Stimulated activated CD4-positive, alpha-beta T cell treated with anti-CD3 and anti-CD28 coated beads, Interleukin-15, amount 100 ng/mL, for 1 hour (primary cell): ENCODE results near the gene NEU4.
A peak's percentile ranks its signal among the peaks of the same experiment; 100 is the strongest.
"Not testable (repeated sequence)": the region's sequence is repeated elsewhere in the genome, so short reads cannot be mapped to it uniquely, and the experiment has no call there.

Experiments
- DNase-seq, 2 donors: peaks; one replicate each; pipeline ENCODE4 v3.0.0-alpha.2; 2020; ENCODE audit warnings: low read depth in 1 of 2, low spot score in 1 of 2

NEU4 gene, protein sequence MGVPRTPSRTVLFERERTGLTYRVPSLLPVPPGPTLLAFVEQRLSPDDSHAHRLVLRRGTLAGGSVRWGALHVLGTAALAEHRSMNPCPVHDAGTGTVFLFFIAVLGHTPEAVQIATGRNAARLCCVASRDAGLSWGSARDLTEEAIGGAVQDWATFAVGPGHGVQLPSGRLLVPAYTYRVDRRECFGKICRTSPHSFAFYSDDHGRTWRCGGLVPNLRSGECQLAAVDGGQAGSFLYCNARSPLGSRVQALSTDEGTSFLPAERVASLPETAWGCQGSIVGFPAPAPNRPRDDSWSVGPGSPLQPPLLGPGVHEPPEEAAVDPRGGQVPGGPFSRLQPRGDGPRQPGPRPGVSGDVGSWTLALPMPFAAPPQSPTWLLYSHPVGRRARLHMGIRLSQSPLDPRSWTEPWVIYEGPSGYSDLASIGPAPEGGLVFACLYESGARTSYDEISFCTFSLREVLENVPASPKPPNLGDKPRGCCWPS

DNA sequence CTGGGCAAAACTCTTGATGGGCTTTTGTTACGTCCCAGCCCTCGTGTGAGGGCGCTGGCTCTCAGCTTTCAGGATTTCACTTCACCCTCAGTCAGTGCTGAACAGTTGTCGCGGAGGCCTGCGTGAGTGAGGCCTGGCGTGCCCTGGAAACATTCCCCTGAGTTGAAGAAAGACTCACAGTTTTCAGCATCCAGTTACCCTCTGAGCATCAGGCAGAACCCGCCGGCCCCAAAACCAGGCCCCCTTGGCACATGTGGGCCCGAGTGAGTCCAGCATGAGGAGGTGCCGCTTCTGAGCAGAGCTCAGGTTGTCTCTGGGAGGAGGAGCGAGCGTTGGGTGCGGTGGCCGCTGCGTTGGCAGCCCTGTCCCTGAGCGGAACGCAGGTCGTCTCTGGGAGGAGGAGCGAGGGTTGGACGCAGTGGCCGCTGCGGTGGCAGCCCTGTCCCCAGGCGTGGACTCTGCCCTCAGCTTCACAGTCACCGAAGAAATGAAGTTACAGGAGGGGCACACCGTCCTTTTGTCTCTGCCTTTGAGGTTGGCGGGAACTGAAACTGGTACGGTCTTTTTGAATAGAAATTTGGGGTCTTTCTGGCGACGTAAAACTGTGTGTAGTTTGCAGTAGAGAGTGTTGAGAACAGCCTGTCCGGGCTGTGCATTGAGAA lies at the start of gene NEU4:
Gene NEU4, plus strand, starts transcription at position 473 of the 662 bp plus-strand sequence. CDS start 5,292 bp downstream, outside the sequence.
- no peak for DNase-seq

DNA sequence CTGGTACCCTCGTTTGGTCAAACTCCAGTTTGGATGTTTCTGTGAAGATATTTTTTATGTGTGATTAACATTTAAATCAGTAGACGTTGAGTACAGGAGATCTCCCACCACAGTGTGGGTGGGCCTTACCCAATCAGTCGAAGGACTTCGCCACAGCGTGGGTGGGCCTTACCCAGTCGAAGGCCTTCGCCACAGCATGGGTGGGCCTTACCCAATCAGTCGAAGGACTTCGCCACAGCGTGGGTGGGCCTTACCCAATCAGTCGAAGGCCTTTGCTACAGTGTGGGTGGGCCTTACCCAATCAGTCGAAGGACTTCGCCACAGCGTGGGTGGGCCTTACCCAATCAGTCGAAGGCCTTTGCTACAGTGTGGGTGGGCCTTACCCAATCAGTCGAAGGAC lies 49.1 kb upstream of the NEU4 start:
- DNase-seq, result not testable (repeated sequence)

DNA sequence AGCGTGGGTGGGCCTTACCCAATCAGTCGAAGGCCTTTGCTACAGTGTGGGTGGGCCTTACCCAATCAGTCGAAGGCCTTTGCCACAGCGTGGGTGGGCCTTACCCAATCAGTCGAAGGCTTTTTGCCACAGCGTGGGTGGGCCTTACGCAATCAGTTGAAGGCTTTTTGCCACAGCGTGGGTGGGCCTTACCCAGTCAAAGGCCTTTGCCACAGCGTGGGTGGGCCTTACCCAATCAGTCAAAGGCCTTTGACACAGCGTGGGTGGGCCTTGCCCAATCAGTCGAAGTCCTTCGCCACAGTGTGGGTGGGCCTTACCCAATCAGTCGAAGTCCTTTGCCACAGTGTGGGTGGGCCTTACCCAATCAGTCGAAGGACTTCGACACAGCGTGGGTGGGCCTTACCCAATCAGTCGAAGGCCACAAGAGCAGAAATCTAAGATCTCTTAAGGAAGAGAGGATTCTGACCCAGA lies 48.7 kb upstream of the NEU4 start:
- no peak for DNase-seq

DNA sequence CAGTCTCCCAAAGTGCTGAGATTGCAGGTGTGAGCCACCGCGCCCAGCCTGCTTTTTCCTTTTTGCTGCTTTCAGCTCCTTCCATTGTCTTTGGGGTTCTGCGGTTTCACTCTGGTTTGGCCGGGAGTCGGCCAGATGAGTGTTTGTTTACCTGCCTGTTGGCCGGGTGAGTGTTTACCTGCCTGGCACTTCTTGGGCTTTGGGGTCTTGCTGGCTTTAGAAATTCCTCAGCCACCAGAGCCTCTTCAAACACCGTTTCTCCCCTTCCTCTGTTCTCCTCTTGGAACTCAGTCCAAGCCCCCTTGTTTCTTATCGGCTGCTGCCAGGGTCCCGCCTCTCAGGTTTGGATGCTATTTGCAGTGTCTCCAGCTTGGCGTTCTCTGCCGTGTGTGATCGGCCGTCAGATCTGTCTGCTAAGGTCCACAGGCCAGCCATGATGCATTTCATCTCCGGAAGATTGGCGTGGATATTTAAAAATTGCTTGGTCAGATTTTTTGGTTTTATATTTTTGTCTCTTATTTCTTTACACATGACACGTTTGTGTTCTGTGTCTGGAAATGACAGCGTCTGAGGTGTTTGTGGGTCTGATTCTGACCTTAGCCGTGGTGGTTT lies 46.6 kb upstream of the NEU4 start:
- DNase-seq, result no peak

DNA sequence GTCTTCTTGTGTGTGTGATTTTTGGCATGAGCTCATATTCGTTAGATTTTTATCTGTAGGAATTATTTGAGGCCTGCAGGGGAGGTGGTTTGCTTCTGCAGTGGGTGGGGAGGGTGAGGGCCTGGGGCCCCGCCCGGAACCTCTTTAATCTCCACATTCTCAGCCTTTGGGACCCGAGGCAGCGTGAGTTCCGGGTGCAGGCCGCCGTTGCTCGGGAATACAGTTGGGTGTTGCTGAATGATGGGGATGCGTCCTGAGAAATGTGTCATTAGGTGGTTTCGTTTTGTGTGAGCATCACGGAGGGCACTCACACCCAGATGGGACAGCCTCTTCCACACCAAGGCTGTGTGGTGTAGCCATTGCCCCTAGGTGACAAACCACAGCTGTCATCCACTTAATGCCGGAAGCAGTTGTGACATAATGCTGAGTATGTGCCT lies 46.0 kb upstream of the NEU4 start:
- peak in 1 of 2 donors; percentile 32 for DNase-seq

DNA sequence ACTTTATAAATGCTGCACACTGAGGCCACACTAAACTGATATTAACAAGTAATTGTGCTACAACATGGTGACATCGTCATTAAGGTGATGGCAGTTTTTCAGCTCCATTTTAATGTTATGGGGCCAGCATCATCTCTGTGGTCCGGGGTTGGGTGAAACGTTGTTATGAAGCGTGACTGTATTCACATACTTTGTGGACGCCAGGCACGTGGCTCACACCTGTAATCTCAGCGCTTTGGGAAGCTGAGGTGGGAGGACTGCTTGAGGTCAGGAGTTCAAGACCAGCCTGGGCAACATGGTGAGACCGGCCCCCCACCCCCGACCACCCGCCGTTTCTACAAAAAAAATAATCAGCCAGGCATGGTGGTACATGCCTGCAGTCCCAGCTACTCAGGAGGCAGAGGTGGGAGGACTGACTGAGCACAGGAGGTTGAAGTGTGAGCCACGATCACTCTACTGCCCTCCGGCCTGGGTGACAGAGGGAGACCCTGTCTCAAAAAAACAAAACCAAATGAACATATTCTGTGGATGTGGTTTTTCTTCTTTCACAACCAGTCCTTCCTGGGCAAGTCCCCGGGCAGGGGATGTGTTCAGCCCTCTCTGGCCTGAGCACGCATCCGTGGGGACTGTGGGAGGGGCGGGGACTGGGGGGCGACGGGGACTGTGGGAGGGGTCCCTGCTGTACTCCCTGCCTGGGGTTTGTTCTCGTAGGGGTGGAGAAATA lies 45.3 kb upstream of the NEU4 start:
- DNase-seq, result no peak

DNA sequence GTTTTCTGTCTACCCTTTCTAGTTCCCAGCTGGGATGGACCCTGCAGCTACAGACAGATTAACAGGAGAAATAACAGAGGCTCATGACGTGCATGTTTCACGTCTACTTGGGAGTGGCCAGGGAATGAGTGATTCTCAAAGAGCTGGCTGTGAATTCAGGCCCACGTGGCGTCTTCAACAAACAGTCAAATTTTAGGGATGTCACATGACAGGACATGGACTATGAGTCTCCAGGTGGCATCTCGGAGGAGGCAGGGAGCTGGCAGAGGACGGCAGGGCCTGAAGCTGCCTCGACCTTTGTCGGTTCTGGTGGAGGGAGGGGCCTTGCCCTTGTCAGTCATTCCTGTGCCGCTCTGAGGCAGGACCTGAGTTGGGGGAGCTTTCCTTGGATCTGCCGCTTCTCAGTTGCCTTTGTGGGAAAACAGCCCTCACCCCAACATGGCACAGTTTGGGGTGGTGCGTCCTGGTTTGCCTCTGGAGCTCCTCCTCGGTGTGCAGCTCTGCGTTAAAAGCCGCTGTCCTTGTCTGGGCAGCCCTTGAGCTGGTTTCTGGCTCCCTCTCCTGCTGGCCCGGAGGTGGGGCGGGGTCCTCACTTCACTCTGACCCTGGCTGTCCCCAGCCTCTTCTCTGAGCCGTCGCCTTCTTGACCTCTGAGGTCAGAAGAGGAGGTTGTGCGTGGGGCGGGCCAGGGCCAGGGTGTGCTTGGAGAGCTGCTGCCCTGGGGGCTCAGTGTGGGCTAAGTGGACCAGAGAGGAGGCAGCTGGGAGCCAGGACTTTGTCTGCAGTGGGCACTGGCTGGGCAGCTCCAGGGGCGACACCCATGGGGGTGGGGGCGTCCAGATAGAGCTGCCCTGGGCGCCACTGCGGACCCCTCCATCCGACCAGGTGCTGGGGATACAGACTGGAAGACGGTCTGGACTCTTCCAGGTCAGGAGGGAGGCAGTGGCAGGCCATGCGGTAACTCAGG lies 44.4 kb upstream of the NEU4 start:
- no peak for DNase-seq

DNA sequence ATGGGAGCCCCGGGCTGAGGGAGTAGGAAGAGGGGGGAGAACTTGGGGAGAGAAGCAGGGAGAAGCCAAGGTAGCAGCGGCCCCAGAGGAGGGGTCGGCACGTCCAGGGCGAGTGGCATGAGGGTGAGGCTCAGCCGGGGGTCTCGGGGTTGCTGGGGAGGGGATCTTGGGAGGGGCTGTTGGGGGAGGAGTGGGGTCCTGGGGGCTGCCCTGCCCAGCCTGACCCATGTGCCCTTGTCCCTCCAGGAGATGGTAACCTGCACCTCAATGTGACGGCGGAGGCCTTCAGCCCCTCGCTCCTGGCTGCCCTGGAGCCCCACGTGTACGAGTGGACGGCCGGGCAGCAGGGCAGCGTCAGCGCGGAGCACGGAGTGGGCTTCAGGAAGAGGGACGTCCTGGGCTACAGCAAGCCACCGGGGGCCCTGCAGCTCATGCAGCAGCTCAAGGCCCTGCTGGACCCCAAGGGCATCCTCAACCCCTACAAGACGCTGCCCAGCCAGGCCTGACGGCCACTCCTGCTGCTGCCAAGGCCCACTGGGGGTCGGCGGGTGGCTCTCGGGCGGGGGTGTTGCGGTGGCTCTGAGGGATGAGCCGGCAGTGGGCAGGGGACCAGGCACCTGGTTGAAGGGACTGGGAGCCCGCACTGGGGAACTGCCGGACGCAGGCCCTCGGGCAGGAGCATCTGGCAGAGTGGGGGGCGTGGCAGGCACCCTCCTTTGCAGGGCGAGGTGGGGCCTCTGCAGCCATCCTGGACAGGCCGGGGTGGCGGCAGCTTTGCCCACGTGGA lies 41.3 kb upstream of the NEU4 start:
- no peak for DNase-seq

DNA sequence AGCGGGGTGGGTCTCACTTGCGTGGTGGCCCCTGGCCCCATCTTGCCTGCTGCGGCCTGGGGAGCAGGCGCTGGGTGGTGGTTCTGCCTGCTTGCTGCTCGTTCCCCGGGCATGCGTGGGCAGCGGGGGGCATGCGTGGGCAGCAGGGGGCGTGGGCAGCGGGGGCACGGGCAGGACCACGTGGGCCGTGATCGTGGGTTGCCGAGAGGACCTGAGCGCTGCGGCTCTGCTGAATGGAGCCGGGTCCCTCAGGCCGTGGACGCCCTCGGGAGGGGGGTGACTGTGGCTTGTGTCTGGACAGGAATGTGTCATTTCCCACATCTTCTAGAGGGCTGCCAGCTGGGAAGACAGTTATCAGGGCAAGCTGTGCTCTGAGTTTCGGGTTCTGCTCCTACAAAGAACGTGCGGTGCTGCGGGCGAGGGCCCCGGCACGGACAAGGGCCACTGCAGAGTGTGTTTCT lies 40.7 kb upstream of the NEU4 start:
- no peak for DNase-seq

DNA sequence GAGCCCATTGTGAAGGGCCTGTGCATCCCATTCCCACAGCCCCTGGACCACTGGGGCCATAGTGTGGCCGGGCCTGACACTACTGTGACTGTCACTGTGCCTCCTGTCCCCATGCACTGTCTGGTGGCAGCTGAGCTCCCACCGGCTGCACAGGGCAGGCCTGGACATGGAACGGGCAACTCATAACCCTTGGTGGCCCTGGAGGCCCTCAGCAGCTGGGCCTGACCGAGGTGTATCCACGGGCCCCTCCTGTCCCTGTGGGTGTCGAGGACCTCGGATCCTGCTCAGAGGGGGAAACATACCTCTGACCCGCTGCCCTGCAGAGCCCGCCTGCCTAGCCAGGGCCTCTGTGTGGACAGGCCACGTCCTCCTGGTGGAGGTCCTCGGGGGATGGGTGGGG lies 40.1 kb upstream of the NEU4 start:
- DNase-seq, result no peak

DNA sequence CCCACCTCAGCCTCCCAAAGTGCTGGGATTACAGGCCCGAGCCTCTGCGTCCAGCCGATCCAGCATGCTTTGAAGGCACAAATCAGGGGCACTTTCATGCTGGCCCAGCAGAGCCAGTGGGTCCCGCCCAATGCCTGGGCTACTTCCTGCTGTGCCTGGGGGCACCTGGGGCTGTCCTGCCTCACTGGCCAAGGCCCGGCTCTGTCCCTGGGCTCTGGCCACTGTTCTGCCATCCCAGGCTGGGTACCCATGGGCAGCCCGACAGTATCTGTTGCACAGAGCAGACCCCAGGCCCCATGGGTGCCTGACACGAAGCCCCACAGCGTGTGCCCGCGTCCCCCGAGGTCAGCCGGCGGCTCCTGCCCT lies 39.2 kb upstream of the NEU4 start:
- DNase-seq, result no peak

DNA sequence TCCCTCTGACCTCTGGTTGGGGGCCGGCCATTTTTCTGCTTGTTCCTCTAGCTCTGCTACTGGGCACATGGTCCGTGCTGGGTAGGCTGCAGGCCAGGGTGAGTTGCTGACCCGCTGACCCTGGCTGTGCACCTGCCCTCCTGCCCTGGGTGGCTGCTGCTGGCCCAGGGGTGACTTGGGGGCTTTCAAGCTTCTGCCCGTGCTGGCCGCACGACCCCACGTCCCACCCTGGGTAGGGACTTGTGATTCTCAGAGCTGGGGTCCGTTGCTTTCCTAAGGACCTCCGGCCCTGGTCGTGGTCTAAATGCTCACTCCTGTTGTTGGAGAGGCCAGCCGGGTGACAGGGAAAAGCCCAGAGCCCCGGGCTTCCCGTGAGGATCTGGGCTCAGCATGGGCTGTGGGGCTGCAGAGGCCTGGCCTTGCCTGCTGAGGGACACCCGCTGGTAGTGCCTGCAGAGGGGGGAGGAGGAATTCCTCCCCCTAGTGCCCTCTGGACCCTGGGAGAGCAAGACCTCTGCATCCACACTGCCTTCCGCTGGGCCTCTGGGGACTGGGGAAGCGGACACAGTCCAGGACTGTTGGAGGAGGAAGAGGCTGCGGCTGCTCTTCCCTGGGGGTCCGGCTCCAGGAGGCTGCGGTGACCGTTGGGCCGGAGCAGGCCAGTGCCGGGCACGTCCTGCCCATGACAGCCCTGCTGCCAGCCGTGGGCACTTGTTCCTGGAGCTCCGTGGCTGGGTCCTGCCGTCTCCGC lies 38.6 kb upstream of the NEU4 start:
- DNase-seq, result no peak

DNA sequence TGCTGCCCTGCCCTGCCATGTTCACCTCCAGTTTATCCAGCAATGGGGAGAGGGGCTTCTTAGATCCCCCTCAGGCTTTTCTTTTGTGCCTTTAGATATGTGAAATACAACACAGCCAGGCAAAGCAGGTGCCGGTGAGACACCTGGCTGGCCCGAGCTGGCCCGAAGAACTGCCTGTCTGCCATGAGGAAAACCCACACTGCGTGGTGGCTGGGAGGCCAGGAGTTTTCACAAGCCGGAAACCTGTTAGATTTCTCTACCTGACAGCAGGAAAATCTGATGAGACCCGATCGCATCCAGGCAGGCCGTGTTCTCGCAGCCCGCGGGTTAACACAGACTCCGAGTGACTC lies 38.1 kb upstream of the NEU4 start:
- DNase-seq, result no peak

DNA sequence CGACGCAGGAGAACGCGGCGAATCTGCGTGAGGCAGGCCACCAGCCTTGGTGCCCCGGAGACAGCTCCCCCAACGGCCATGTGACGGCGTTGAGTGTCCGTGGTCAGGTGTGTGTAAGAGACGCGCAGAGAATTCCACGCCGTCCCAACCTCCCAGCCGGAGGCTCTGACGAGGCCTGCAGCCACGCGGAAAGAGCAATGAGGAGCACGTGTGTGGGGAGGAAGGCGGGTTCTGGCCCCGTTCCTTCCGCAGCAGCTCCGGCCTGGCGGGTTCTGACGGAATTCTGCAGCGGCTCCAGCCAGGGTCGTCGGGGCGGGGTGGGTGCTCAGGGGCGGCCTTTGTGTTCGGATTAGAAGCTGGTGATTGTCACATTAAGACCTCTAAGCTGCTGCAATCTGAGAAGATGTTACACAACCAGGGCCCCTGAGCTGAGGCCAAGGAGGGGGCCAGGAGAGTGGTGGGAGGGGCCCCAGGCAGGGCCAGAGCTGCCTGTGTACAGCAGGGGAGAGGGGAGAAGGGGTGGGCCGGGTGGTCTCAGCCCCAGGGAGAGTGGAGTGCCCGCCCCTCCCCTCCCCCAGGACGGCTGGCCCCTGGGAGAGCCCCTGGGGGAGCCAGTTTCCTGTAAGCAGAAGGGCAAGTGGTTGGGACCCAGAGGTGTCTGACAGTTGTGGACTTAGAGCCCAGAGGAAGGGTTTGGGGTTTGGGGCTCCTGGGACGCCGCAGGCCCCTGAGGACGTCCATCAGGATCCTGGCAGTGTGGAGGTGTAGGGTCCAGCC lies 37.5 kb upstream of the NEU4 start:
- no peak for DNase-seq

DNA sequence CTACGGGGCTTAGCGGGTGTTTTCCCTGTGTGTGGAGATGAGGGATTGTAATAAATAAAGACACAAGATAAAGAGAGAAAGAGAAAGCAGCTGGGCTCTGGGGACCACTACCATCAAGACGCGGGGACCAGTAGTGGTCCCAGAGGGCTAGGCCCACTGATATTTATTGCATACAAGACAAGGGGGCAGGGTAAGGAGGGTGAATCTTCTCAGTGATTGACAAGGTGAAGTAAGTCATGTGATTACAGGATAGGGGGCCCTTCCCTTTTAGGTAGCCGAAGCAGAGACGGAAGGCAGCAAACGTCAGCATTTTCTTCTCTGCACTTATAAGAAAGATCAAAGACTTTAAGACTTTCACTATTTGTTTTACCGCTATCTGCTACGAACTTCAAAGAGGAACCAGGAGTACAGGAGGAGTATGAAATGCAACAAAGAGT lies 36.9 kb upstream of the NEU4 start:
- DNase-seq, result no peak

DNA sequence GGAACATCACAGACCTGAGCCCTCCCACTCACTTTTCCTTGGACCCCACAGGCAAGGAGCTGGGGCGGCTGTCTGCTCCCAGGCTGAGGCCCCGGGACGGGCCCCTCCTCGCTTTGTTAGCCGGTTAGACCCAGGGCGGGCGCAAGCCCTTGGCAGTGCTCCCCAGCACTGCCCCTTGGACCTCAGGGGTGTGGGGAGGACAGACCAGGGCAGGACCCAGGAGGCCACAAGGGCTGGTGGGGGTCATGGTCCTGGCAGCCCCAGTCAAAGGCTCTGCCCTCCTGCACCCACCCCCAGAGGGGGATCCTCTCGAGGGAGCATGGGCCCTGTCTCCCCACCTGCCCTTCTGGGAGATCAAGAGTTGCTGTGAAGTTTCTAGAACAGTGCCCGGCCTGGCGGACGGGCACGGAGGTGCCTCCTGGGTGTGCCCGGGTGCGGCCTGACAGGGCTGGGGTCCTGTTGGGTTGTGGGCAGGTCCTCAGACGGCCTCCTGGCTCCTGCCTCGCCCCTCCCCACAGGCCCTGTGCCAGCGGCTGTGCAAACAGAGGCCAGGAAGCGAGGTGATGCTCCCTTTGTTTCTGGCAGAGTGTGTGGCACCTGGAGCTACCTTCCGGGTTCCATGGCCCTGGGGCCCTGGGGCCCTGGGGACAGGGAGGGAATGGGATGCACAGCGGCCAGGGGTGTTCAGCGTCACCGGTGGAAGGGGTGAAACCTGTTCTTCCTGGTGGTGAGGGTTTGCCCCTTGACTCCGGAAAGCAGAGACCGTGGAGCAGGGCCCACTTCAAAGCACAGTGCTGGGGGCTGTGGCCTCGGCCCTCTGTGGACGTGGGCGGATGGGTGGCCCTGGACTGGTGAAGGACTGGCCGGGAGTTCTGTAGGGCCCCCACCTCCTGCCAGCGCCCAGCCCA lies 35.2 kb upstream of the NEU4 start:
- DNase-seq, result no peak
